GM21381 (cell line): ENCODE results near the gene TRIM69.
"Not testable (repeated sequence)": the region's sequence is repeated elsewhere in the genome, so short reads cannot be mapped to it uniquely, and the experiment has no call there.

Experiments
- ATAC-seq: cut with Tn5 transposase; IDR thresholded peaks from one replicate; pipeline ENCODE4 v1.9.1; 2021; ENCODE audit warnings: mild to moderate bottlenecking, moderate library complexity; ENCODE audit not compliant: unreplicated experiment

TRIM69 gene

GRCh38 chr15:44738340-44738984 lies 2.1 kb downstream of the TRIM69 start:
- ATAC-seq, result no peak

- not testable (repeated sequence) for ATAC-seq
Measured at GRCh38 chr15:44739222-44739847, 3.0 kb downstream of the TRIM69 start.

DNA sequence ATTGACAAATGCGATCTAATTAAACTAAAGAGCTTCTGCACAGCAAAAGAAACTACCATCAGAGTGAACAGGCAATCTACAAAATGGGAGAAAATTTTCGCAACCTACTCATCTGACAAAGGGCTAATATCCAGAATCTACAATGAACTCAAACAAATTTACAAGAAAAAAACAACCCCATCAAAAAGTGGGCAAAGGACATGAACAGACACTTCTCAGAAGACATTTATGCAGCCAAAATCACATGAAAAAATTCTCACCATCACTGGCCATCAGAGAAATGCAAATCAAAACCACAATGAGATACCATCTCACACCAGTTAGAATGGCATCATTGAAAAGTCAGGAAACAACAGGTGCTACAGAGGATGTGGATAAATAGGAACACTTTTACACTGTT lies 7.1 kb downstream of the TRIM69 start:
- not testable (repeated sequence) for ATAC-seq

DNA sequence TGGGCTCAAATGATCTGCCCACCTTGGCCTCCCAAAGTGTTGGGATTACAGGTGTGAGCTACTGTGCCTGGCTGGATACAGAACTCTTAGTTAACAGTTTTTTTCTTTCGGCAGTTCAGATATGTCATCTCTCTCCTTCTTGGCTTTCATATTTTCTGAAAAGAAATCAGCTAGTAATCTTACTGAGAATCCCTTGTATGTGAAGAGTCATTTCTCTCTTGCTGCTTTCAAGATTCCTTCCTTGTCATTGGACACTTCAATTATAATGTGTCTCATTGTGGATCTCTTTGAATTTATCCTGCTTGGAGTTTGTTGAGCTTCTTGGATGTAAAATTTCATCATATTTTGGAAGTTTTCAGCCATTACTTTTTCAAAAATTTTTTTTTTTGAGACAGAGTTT lies 17.0 kb downstream of the TRIM69 start:
- no peak for ATAC-seq

- no peak for ATAC-seq
Measured at GRCh38 chr15:44763187-44763586, 26.9 kb downstream of the TRIM69 start.

DNA sequence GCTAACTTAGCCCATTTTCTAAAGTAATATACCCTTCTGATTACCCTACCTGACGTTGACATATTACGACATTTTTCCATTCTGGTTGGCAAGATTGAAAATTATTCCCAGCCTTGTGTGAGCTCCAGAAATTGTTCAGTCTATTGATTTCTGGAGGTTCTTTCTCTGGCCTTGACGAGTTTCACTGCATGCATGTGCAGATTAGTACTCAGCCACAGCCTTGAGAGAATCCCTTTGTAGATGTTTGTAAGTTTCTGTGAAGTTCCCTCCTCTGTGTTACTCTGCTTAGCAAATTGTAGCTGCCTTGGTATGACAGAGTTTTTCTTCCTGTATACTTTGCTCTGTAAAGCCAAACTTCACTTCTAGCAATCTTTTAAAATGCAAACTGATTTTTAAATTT lies 27.5 kb downstream of the TRIM69 start:
- ATAC-seq, result no peak

DNA sequence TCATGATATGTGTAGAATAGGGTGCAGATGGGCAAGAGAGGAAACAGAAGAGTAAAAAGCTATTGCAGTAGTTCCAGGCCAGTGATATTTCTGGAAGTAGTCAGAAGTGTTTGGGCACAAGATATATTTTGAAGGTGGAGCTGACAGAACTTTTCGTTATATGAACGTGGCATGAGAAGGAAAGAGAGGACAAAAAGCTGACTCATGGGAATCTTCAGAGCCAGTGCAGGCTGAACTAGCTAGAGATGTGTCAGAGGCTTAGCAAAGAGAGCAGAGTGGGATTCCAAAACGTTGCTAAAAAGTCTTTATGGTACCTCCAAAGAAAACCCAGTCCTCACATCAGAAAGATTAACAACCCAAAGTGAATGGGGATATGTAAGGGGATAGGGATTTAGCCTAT lies 28.7 kb downstream of the TRIM69 start:
- no peak for ATAC-seq

DNA sequence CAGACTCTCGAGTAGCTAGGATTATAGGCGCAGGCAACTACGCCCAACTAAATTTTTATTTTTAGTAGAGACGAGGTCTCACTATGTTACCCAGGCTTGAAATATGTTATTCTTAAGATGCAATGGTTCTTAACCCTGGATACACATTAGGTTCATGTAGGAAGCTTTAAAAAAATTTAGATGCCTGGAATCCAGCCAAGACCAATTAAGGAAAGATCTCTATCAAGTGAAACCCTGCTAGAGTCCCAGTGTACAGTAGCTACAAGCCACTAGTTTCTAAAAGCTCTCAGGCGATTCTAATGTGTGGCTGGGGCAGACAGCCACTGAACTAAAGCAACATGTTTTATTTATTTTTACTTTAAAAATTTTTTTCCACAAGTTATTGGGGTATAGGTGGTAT lies 33.2 kb downstream of the TRIM69 start:
- ATAC-seq, result no peak

DNA sequence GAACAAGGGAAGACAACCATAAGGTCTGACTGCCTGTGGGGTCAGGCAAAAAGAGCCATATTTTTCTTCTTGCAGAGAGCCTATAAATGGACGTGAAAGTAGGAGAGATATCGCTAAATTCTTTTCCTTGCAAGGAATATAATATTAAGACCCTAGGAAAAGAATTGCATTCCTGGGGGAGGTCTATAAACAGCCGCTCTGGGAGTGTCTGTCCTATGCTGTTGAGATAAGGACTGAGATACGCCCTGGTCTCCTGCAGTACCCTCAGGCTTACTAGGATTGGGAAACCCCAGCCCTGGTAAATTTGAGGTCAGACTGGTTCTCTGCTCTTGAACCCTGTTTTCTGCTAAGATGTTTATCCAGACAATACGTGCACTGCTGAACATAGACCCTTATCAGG lies 34.4 kb downstream of the TRIM69 start:
- not testable (repeated sequence) for ATAC-seq

DNA sequence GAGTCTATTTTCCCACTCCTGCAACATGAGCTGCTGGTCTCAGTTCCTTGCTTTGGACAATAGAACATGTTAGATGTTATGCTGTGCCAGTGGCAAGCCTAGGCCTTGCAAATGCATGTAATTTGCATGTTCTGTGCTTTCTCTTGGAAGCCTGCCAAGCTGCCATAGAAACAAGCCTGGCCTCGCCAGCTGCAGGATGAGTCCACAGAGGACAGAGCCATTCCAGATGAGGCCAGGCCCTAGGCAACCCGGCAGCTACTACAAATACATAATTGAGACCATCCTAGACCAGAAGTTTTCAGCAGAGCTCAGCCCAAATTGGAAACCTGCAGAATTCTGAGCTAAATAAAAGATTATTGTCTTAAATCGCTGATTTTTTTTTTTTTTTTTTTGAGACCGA lies 39.6 kb downstream of the TRIM69 start:
- ATAC-seq, result no peak

GRCh38 chr15:44779761-44780160 lies 43.4 kb downstream of the TRIM69 start:
- no peak for ATAC-seq

DNA sequence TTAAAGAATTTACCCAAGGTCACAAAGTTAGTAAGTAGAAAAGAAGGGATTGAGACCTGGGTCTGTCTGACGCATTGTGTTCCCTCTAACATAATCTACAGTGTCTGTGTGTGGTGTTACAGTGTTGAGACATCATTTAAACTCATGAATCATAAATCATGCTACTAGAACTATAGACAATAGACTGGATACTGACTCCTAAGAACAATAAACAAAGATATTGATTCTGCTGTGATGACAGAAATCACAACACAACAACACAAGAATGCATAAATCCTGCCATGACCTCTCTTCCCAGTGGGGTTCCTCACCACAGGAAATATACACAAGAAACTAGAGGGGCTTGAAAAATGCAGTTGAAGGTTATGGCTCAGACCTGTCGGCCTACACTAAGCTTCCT lies 44.3 kb downstream of the TRIM69 start:
- no peak for ATAC-seq

- ATAC-seq, result no peak
Measured at GRCh38 chr15:44781128-44781810, 44.9 kb downstream of the TRIM69 start.

DNA sequence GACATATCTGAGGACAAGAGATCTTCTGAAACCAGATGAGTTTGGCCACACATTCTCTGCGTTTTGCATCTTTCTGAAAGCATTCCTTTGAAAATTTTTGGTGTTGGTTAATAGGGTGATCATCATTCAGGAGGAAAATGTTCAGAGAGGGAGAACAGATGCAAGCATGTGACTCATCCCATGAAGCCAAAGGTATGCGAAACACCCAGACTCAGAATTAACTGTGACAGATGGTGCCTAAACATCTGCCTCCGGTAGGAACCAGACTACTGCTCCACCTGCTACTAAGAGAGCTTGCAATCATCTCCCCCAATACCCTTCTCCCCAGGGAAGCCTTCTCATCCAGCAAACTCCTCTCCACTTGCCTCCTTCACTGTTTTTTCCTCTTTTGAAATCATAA lies 46.2 kb downstream of the TRIM69 start:
- no peak for ATAC-seq

- not testable (repeated sequence) for ATAC-seq
Measured at GRCh38 chr15:44784918-44785274, 48.6 kb downstream of the TRIM69 start.

GRCh38 chr15:44788748-44789147 lies 52.4 kb downstream of the TRIM69 start:
- no peak for ATAC-seq

GRCh38 chr15:44790215-44790614 lies 53.9 kb downstream of the TRIM69 start:
- no peak for ATAC-seq

DNA sequence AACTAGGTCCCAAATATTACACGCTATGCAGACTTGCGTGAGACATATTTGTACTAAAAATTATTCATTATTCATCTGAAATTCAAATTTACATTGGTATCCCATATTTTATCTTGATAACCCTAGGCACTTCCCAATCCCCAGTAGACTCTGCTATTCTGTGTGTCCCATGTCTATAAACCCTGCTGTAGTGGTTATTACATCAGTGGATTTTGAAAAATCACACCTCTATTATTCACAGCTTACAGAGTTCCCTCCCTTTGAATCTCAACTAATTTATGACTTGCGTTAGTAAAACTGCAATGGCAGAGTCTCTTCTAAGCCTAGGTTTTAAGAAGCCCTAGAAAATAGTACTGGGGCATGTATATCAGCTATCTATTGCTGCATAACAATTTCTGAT lies 54.3 kb downstream of the TRIM69 start:
- ATAC-seq, result no peak

- no peak for ATAC-seq
Measured at GRCh38 chr15:44792715-44793114, 56.4 kb downstream of the TRIM69 start.

DNA sequence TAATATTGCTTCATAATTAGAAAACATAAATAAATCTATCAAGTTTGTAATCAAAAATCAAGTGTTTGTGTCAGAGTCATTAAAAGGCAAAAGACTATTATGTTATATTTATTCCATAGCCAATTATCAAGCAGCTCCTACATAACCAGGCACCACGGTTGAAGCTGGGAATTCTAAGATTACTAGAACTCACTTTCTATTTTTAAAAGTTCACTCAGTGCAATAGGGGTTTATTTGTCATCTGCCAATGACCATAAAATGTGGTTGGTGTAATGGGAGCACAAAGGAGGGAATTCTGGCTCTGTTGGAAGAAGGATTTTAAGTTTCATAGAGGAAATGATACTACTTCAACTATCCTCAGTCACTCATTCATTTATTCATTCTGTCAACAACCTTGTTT lies 57.7 kb downstream of the TRIM69 start:
- no peak for ATAC-seq

DNA sequence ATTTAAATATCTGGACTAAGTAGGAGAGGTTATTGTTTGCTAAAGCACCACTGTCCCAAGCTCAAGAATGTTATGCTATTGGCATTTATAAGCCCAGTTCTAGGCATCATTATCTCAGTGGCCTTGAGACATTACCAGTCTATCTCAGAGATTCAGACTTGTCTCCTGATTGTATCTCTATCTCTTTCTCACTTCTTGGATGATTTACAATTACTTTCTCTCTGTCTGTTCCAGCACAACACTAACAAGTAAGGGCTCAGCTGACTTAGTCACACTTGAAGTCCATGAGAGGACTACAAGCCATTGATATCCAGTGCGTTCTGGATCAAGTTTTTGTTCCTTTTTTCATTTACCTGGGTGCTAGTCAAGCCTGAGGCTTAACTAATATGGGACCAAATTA lies 60.2 kb downstream of the TRIM69 start:
- no peak for ATAC-seq

DNA sequence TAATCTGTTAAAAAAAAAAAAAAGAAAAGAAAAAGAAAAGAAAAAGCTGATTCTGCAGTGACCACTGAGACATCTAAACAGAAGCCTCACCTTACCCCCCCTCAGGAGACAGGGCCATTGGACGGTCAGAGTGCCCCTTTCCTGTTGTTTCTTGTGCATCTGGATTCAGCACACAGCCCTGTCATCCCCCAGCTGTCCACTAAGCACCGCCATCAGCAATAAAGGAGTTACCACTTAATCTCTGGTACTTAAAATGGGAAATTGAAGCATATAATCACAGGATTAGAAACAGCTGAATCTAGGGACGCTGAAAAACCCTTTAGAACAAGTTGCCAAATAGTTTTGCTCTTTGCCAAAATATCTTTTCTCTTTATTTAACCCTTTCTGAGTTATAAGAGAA lies 62.5 kb downstream of the TRIM69 start:
- ATAC-seq, result no peak
